Pancreas (tissue), 10 donors: ENCODE data around the gene MRPL30. TPM values are rescaled to one million over a fixed set of nuclear protein-coding genes. Genes with fewer than 3 reads are reported as not detected.

Source experiments
- ATAC-seq, 4 donors: fragments of 200-7000 bp; cut with Tn5 transposase; one replicate each; pipeline versions ENCODE4 v1.8.0 to v1.9.1; 2020; ENCODE audit warnings: mild to moderate bottlenecking in 4 of 4, moderate library complexity in 4 of 4
- DNase-seq, 6 donors: peaks; one replicate each; pipeline ENCODE4 v3.0.0-alpha.2; 2020
- FAIRE-seq: peaks from 2 replicates; lab custom pipeline; 2012; peaks lifted over from hg19 to GRCh38; lab: Jason Lieb, UNC
- H3K27ac ChIP-seq, 4 donors: fragments of 200-600 bp; sonication (generic); 1 replicate in 3 of 4; 2 replicates in 1 of 4; pipeline versions ENCODE4 v1.5.0 to v1.8.0; 2020
- H3K27me3 ChIP-seq, 4 donors: fragments of 200-600 bp; one replicate each; pipeline ENCODE4 v1.8.0; 2021
- H3K36me3 ChIP-seq, 3 donors: fragments of 200-600 bp; sonication (generic) in 1 of 3; one replicate each; pipeline versions ENCODE4 v1.5.0 to v1.8.0; 2020 to 2021
- H3K4me1 ChIP-seq, 3 donors: fragments of 200-600 bp; one replicate each; pipeline ENCODE4 v1.8.0; 2021
- H3K4me3 ChIP-seq, 4 donors: fragments of 200-600 bp; sonication (generic) in 2 of 4; one replicate each; pipeline versions ENCODE4 v1.5.0 to v1.8.0; 2020 to 2021
- H3K9me3 ChIP-seq, 4 donors: fragments of 200-600 bp; one replicate each; pipeline ENCODE4 v1.8.0; 2021
- WGBS, 2 donors: extraction: QIAGEN DNeasy Blood & Tissue Kit; methylation state at CpG; one replicate each; pipeline ENCODE4 v1.1.7; 2013; 5-methylcytosine and 5-hydroxymethylcytosine counted together
- intact Hi-C, 3 donors: fragments of 100-400 bp; cut with DNase I; formaldehyde crosslinking; loops; one replicate each; pipeline versions ENCODE4 v1.11.1 to v1.14.2; 2022
- polyA plus RNA-seq, 2 donors: library from polyadenylated mRNA; stranded (reverse); fragments of 200-250 nt; gene quantifications; one replicate each; pipeline ENCODE4 v1.2.3, GENCODE V29; 2013
- total RNA-seq, 6 donors: library from RNA; stranded (reverse); fragmentation: NEBNext Ultra II Directional in 4 of 6; extraction: Animal tissue kit (Norgen Biotek cat#: 25700) in 4 of 6; gene quantifications; one replicate each; pipeline versions ENCODE4 v1.2.1 to v1.2.4, GENCODE V29; 2021 to 2023
- TF ChIP-seq, protein P1 (sequence below), 4 donors: fragments of 200-600 bp; sonication (generic) in 3 of 4; IDR thresholded peaks; one replicate each; pipeline versions ENCODE4 v1.5.0 to v1.8.0; 2021; ENCODE audit warnings: antibody characterized with exemption in 4 of 4
- donor health status: healthy with polysubstance abuse.
- donor health status: DM: no; HTN: no; CAD: no; lungs with moderate emphysema.
- donor health status: DM: no; HTN: no; CAD: no.
- donor health status: control.
- donor health status: control.
- donor health status: Bipolar disorder and iron deficiency.
- donor health status: DM: yes; HTN: yes; CAD: no.
- donor health status: DM: no; HTN: no; CAD: no.
- donor health status: DM: no; HTN: no; CAD: no.
- donor health status: DM: yes; HTN: yes; CAD: no.

MRPL30 gene
- total and polyA plus RNA-seq, 8 donors, result 8.8 to 14.8 (median 11.8) TPM

GRCh38 chr2:99166218-99166617 lies 14.8 kb upstream of the MRPL30 start:
- WGBS, 2 donors, result 80 to 82% methylated on average over 5 of the region's 5 CpGs
- Histone ChIP-seq H3K9me3 (no peaks in the 10 kb centered on the region), H3K4me1 (no peaks in the 10 kb centered on the region), H3K4me3 (no peak overlapping the region), H3K36me3 (peaks cover 0 to 20% (median 7%) of the 10 kb centered on the region in 3 donors), H3K27ac (no peak overlapping the region), H3K27me3 (no peaks in the 10 kb centered on the region)
- intact Hi-C loops, result no loop called here
- ATAC-seq (no peak), FAIRE-seq (no peak), DNase-seq (no peak)
- TF ChIP-seq, protein P1, sequence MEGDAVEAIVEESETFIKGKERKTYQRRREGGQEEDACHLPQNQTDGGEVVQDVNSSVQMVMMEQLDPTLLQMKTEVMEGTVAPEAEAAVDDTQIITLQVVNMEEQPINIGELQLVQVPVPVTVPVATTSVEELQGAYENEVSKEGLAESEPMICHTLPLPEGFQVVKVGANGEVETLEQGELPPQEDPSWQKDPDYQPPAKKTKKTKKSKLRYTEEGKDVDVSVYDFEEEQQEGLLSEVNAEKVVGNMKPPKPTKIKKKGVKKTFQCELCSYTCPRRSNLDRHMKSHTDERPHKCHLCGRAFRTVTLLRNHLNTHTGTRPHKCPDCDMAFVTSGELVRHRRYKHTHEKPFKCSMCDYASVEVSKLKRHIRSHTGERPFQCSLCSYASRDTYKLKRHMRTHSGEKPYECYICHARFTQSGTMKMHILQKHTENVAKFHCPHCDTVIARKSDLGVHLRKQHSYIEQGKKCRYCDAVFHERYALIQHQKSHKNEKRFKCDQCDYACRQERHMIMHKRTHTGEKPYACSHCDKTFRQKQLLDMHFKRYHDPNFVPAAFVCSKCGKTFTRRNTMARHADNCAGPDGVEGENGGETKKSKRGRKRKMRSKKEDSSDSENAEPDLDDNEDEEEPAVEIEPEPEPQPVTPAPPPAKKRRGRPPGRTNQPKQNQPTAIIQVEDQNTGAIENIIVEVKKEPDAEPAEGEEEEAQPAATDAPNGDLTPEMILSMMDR (IDR thresholded peaks at IDR 0.05), result no peak

- Histone ChIP-seq H3K4me1 (no peaks in the 10 kb centered on the region), H3K4me3 (no peak overlapping the region), H3K9me3 (no peaks in the 10 kb centered on the region), H3K27me3 (no peaks in the 10 kb centered on the region), H3K36me3 (peaks cover 0 to 20% (median 7%) of the 10 kb centered on the region in 3 donors), H3K27ac (no peak overlapping the region)
- DNase-seq (no peak), FAIRE-seq (no peak), ATAC-seq (no peak)
- WGBS, 2 donors, result 36 to 53% methylated on average over 1 of the region's 1 CpG
- intact Hi-C loops, result no loop called here
- TF ChIP-seq, protein P1 (IDR thresholded peaks at IDR 0.05), result no peak
Measured at GRCh38 chr2:99169534-99169933, 11.4 kb upstream of the MRPL30 start.

- H3K27me3 ChIP-seq, result no peaks in the 10 kb centered on the region
- TF ChIP-seq, protein P1 (IDR thresholded peaks at IDR 0.05), result no peak
- ATAC-seq (no peak), DNase-seq (no peak), FAIRE-seq (no peak)
- H3K36me3 ChIP-seq, result peaks cover 0 to 20% (median 7%) of the 10 kb centered on the region in 3 donors
- 94% methylated on average over 8 of the region's 8 CpGs for WGBS, 2 donors
- H3K4me1 ChIP-seq, result no peaks in the 10 kb centered on the region
- no peaks in the 10 kb centered on the region for H3K9me3 ChIP-seq
- H3K4me3 ChIP-seq, result no peak overlapping the region
- H3K27ac ChIP-seq, result no peak overlapping the region
- intact Hi-C loops, result no loop called here
Measured at GRCh38 chr2:99171377-99172140, 9.4 kb upstream of the MRPL30 start.

DNA sequence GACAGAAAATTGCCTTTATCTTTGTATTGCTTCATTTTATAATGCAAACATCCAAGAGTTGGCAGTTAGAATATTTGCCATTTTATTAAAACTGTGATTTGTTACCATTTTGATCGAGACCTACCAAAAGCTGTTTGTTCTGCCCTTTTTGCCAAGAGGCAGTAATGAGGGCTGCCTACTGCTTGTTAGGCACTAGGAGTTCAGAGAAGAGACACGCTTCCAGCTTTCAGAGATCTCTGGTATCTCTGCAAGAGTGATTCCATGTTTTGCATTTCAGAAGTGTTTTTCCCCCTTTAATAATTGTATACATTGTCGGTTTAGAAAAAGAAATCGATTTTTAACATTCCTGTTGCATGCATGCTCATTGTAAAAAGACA lies 628 bp downstream of the MRPL30 start:
- no peak for ATAC-seq
- H3K27ac ChIP-seq, result no peak overlapping the region

More for the DNA sequence above, 628 bp downstream of the MRPL30 start:
- Histone ChIP-seq H3K4me3 (peak overlapping the region; percentile 38 to 89 (median 64)), H3K36me3 (no peaks in the 10 kb centered on the region), H3K4me1 (peaks cover 4 to 26% (median 11%) of the 10 kb centered on the region in 3 donors), H3K27me3 (no peaks in the 10 kb centered on the region), H3K9me3 (no peaks in the 10 kb centered on the region)
- TF ChIP-seq, protein P1 (IDR thresholded peaks at IDR 0.05), result no peak
- WGBS, 2 donors, result 0 to 1% methylated on average over 4 of the region's 4 CpGs
- FAIRE-seq (no peak), DNase-seq (no peak)
- intact Hi-C loops, result no loop called here
